GM18861 (cell line): Measurements from ENCODE around the gene PRR36.
"Not testable (repeated sequence)": the region's sequence is repeated elsewhere in the genome, so short reads cannot be mapped to it uniquely, and the experiment has no call there.

Experiments used
- ATAC-seq: cut with Tn5 transposase; IDR thresholded peaks from one replicate; pipeline ENCODE4 v1.9.1; 2021; ENCODE audit not compliant: unreplicated experiment

Gene PRR36

GRCh38 chr19:7900401-7900870, 26.2 kb upstream of the PRR36 start:
- no peak for ATAC-seq

- no peak for ATAC-seq
Measured at GRCh38 chr19:7899751-7900378, 25.7 kb upstream of the PRR36 start.

GRCh38 chr19:7898967-7899366, 24.8 kb upstream of the PRR36 start:
- no peak for ATAC-seq

GRCh38 chr19:7897292-7897691, 23.1 kb upstream of the PRR36 start:
- no peak for ATAC-seq

- no peak for ATAC-seq
Measured at GRCh38 chr19:7895565-7895964, 21.4 kb upstream of the PRR36 start.

GRCh38 chr19:7894612-7895309, 20.6 kb upstream of the PRR36 start:
- ATAC-seq = no peak

- ATAC-seq = not testable (repeated sequence)
Measured at GRCh38 chr19:7893362-7894101, 19.3 kb upstream of the PRR36 start.

- no peak for ATAC-seq
Measured at GRCh38 chr19:7888826-7889217, 14.6 kb upstream of the PRR36 start.

GRCh38 chr19:7888145-7888825, 14.1 kb upstream of the PRR36 start, which contains the start of gene LRRC8E:
TSS of gene LRRC8E (plus strand) at chr19:7888510. CDS start at chr19:7895604, 7,094 bp downstream.
- no peak for ATAC-seq

- no peak for ATAC-seq
Measured at GRCh38 chr19:7887408-7888144, 13.4 kb upstream of the PRR36 start.

GRCh38 chr19:7885818-7886217, 11.6 kb upstream of the PRR36 start:
- ATAC-seq = no peak

- ATAC-seq = no peak
Measured at GRCh38 chr19:7883796-7884570, 9.8 kb upstream of the PRR36 start.

- ATAC-seq = no peak
Measured at GRCh38 chr19:7883105-7883504, 8.9 kb upstream of the PRR36 start.

GRCh38 chr19:7881910-7882309, 7.7 kb upstream of the PRR36 start:
- ATAC-seq = no peak

GRCh38 chr19:7879836-7880235, 5.6 kb upstream of the PRR36 start:
- ATAC-seq = no peak

- no peak for ATAC-seq
Measured at GRCh38 chr19:7879111-7879807, 5.1 kb upstream of the PRR36 start.

GRCh38 chr19:7877249-7877836, 3.2 kb upstream of the PRR36 start:
- no peak for ATAC-seq

GRCh38 chr19:7874897-7875273, 695 bp upstream of the PRR36 start:
- ATAC-seq = no peak
